Measurements from ENCODE around the gene DNAJC3. TPM values are rescaled to one million over a fixed set of nuclear protein-coding genes. Genes with fewer than 3 reads are reported as not detected.
"Not testable (repeated sequence)": the region's sequence is repeated elsewhere in the genome, so short reads cannot be mapped to it uniquely, and the experiment has no call there.

Gene DNAJC3
- total RNA-seq, 1 donor from 2014 or later, result 21.7 TPM

DNA sequence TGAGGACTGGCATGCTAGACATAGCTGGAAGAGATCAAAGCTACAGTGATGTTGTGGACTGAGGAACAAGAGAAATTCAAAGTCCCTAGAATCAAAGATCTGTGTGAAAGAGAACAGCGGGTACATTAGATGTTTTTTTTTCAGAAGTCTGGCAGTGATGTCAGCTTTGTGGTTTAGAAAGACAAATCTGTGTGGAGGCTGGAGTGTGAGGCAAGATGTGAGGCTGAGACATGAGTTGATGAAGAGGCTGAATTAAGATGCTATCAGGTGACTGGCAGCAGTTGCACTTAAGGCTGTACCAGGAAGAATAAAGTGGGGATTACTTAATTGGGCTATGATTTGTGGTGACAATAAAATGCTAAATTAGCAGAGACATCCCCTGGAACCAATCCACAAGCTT, 46.5 kb downstream of the DNAJC3 start:
- TF ChIP-seq, protein P1, sequence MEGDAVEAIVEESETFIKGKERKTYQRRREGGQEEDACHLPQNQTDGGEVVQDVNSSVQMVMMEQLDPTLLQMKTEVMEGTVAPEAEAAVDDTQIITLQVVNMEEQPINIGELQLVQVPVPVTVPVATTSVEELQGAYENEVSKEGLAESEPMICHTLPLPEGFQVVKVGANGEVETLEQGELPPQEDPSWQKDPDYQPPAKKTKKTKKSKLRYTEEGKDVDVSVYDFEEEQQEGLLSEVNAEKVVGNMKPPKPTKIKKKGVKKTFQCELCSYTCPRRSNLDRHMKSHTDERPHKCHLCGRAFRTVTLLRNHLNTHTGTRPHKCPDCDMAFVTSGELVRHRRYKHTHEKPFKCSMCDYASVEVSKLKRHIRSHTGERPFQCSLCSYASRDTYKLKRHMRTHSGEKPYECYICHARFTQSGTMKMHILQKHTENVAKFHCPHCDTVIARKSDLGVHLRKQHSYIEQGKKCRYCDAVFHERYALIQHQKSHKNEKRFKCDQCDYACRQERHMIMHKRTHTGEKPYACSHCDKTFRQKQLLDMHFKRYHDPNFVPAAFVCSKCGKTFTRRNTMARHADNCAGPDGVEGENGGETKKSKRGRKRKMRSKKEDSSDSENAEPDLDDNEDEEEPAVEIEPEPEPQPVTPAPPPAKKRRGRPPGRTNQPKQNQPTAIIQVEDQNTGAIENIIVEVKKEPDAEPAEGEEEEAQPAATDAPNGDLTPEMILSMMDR (IDR thresholded peaks at IDR 0.05; ENCODE audit: unreplicated experiment), result no peak
- Mint-ChIP-seq H3K27me3 (ENCODE audit: low read depth) (no peaks in the 10 kb centered on the region), H3K4me3 (no peak overlapping the region), H3K9me3 (peaks cover 3% of the 10 kb centered on the region), H3K27ac (no peak overlapping the region), H3K36me3 (peaks cover 31% of the 10 kb centered on the region), H3K4me1 (no peaks in the 10 kb centered on the region)
- DNase-seq (ENCODE audit: low spot score in 2 of 2, unreplicated experiment in 2 of 2), result no peak

DNA sequence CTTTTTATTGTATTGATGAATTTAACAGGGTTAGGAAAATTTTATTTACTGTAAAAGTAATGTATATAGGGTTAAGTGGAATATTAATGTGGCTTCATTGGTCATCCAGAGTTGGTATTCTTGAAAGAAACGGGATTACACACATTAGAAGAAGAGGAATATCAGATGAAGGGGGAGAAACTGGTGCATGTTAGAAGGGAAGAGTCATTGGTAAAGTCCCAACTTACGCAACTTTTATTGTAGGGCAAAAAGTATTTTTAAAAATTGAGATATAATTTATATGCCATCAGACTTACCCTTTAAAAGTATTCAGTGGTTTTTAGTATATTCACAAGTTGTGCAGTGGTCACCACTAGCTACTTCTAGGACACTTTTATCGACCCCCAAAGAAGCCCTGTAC, 47.3 kb downstream of the DNAJC3 start:
- Mint-ChIP-seq H3K36me3 (peaks cover 32% of the 10 kb centered on the region), H3K4me3 (no peak overlapping the region), H3K4me1 (no peaks in the 10 kb centered on the region), H3K27ac (no peak overlapping the region), H3K9me3 (peaks cover 5% of the 10 kb centered on the region), H3K27me3 (ENCODE audit: low read depth) (no peaks in the 10 kb centered on the region)
- no peak for DNase-seq (ENCODE audit: low spot score in 2 of 2, unreplicated experiment in 2 of 2)
- TF ChIP-seq, protein P1 (IDR thresholded peaks at IDR 0.05; ENCODE audit: unreplicated experiment), result no peak

DNA sequence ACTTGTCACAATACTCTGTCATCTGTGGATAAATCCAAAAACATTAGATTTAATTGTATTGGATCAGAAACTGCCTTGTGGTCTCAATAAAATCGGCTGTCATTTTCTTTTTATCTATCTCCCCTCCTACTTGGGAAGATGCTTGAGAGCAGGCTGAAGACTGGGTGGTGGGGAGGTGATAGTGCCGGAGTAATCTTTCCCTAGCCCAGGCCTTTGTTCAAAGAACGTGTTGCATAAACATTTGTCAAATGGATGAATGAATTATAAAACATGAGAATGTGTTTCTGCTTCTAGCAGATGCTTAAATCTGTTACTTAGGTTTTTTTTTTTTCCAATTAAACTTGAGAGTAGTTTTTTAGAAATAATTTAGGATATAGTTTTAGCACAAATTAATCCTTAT, 49.9 kb downstream of the DNAJC3 start:
- no peak for DNase-seq (ENCODE audit: low spot score in 2 of 2, unreplicated experiment in 2 of 2)
- Mint-ChIP-seq H3K4me1 (no peaks in the 10 kb centered on the region), H3K9me3 (peaks cover 29% of the 10 kb centered on the region), H3K4me3 (no peak overlapping the region), H3K27me3 (ENCODE audit: low read depth) (no peaks in the 10 kb centered on the region), H3K27ac (no peak overlapping the region), H3K36me3 (peaks cover 56% of the 10 kb centered on the region)
- TF ChIP-seq, protein P1 (IDR thresholded peaks at IDR 0.05; ENCODE audit: unreplicated experiment), result no peak

DNA sequence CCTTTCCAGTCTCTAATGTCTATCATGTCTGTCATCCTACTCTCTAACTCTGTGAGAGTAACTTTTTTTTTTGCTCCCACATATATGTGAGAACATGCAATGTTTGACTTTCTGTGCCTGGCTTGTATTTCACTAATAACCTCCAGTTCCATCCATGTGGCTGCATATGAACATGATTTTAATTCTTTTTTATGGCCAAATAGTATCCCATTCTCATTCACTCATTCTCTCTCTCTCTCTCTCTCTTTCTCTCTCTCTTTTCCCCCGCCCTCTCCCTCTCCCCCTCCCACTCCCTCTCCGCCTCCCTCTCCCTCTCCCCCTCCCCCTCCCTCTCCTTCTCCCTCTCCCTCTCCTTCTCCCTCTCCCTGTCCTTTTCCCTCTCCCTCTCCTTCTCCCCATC, 52.0 kb downstream of the DNAJC3 start:
- TF ChIP-seq, protein P1 (IDR thresholded peaks at IDR 0.05; ENCODE audit: unreplicated experiment), result no peak
- DNase-seq (ENCODE audit: low spot score in 2 of 2, unreplicated experiment in 2 of 2), result no peak
- H3K36me3 Mint-ChIP-seq, result peaks cover 66% of the 10 kb centered on the region
- no peaks in the 10 kb centered on the region for H3K27me3 Mint-ChIP-seq (ENCODE audit: low read depth)
- H3K27ac Mint-ChIP-seq, result no peak overlapping the region
- peaks cover 46% of the 10 kb centered on the region for H3K9me3 Mint-ChIP-seq
- no peak overlapping the region for H3K4me3 Mint-ChIP-seq
- no peaks in the 10 kb centered on the region for H3K4me1 Mint-ChIP-seq

DNA sequence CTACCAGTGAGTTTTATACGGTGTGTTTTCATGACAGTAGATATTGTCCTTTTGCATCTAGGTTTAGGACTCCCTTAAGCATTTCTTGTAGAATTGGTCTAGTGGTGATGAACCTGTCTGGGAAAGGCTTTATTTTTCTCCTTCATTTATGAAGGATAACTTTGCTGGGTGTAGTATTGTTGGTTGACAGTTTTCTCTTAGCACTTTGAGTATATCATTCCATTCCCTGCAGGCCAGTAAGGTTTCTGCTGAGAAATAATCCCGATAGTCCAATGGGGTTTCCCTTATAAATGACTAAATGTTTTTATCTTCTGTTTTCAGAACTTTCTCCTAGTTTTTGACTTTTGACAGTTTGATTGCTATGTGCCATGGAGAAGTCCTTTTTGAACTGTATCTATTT, 57.2 kb downstream of the DNAJC3 start:
- Mint-ChIP-seq H3K36me3 (peaks cover 46% of the 10 kb centered on the region), H3K4me3 (no peak overlapping the region), H3K27ac (no peak overlapping the region), H3K4me1 (no peaks in the 10 kb centered on the region), H3K27me3 (ENCODE audit: low read depth) (no peaks in the 10 kb centered on the region), H3K9me3 (peaks cover 48% of the 10 kb centered on the region)
- TF ChIP-seq, protein P1 (IDR thresholded peaks at IDR 0.05; ENCODE audit: unreplicated experiment), result no peak
- no peak for DNase-seq (ENCODE audit: low spot score in 2 of 2, unreplicated experiment in 2 of 2)

DNA sequence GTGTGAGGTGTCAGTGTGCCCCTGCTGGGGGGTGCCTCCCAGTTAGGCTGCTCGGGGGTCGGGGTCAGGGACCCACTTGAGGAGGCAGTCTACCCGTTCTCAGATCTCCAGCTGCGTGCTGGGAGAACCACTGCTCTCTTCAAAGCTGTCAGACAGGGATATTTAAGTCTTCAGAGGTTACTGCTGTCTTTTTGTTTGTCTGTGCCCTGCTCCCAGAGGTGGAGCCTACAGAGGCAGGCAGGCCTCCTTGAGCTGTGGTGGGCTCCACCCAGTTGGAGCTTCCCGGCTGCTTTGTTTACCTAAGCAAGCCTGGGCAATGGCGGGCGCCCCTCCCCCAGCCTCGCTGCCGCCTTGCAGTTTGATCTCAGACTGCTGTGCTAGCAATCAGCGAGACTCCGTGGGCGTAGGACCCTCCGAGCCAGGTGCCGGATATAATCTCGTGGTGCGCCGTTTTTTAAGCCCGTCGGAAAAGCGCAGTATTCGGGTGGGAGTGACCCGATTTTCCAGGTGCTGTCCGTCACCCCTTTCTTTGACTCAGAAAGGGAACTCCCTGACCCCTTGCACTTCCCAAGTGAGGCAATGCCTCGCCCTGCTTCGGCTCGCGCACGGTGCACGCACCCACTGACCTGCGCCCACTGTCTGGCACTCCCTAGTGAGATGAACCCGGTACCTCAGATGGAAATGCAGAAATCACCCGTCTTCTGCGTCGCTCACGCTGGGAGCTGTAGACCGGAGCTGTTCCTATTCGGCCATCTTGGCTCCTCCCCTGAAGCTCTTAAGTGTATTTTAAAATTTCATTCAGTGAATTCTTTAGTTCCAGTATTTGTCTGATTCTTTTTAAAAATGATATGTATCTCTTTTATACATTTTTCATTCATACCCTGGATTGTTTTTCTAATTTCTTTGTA, 63.4 kb downstream of the DNAJC3 start:
- not testable (repeated sequence) for H3K27ac Mint-ChIP-seq, H3K4me1 Mint-ChIP-seq
- peaks cover 11% of the 10 kb centered on the region for H3K36me3 Mint-ChIP-seq

More for the DNA sequence above, 63.4 kb downstream of the DNAJC3 start:
- peak overlapping the region; percentile 58 for H3K4me3 Mint-ChIP-seq
- not testable (repeated sequence) for H3K27me3 Mint-ChIP-seq (ENCODE audit: low read depth); DNase-seq (ENCODE audit: low spot score in 2 of 2, unreplicated experiment in 2 of 2)
- H3K9me3 Mint-ChIP-seq, result peaks cover 11% of the 10 kb centered on the region
